Dedifferentiated amniotic fluid mesenchymal stem cell (primary cell): ENCODE results near the gene CDC42EP2.

Experiments used
- DNase-seq: peaks from one replicate; pipeline ENCODE4 v3.0.0-alpha.2; 2016; ENCODE audit errors: extremely low spot score

The CDC42EP2 gene

GRCh38 chr11:65356394-65356972 is 41.8 kb downstream of the CDC42EP2 start:
- DNase-seq: no peak

- no peak for DNase-seq
These were observed 43.2 kb downstream of the CDC42EP2 start for GRCh38 chr11:65357856-65358356.

- DNase-seq: no peak
These were observed 47.8 kb downstream of the CDC42EP2 start for GRCh38 chr11:65362320-65362931.

- DNase-seq: no peak
These were observed 48.3 kb downstream of the CDC42EP2 start for GRCh38 chr11:65362966-65363365.

GRCh38 chr11:65363770-65364169 is 49.1 kb downstream of the CDC42EP2 start:
- DNase-seq: no peak

GRCh38 chr11:65366340-65366773 is 51.7 kb downstream of the CDC42EP2 start:
- DNase-seq: peak; percentile 82

- no peak for DNase-seq
These were observed 56.0 kb downstream of the CDC42EP2 start for GRCh38 chr11:65370659-65371049.
